Smooth muscle cell (in vitro differentiated cells): ENCODE results near the gene ATXN7L2. TPM values are rescaled to one million over a fixed set of nuclear protein-coding genes. Genes with fewer than 3 reads are reported as not detected.

Source experiments
- DNase-seq: peaks from one replicate; lab custom pipeline; 2025; ENCODE audit not compliant: unreplicated experiment; lab: John Stamatoyannopoulos, UW
- H2AFZ ChIP-seq: fragments of 200-600 bp; sonication (generic); 2 replicates; pipeline ENCODE4 v1.6.0; 2016; ENCODE audit warnings: antibody characterized with exemption, low read depth, mild to moderate bottlenecking
- H3F3A ChIP-seq: fragments of 200-600 bp; sonication (generic); 2 replicates; pipeline ENCODE4 v1.6.0; 2017; ENCODE audit warnings: antibody characterized with exemption, low read depth
- H3K27ac ChIP-seq: fragments of 200-600 bp; sonication (generic); 2 replicates; pipeline ENCODE4 v1.5.1; 2016; ENCODE audit warnings: low read depth, mild to moderate bottlenecking
- H3K27me3 ChIP-seq: fragments of 200-600 bp; sonication (generic); 2 replicates; pipeline ENCODE4 v1.6.1; 2016; ENCODE audit warnings: low read depth, mild to moderate bottlenecking
- H3K36me3 ChIP-seq: fragments of 200-600 bp; sonication (generic); 2 replicates; pipeline ENCODE4 v1.5.1; 2016; ENCODE audit warnings: low read depth
- H3K4me1 ChIP-seq: fragments of 200-600 bp; sonication (generic); 2 replicates; pipeline ENCODE4 v1.5.1; 2016; ENCODE audit warnings: low read depth
- H3K4me2 ChIP-seq: fragments of 200-600 bp; sonication (generic); 2 replicates; pipeline ENCODE4 v1.6.0; 2016; ENCODE audit warnings: mild to moderate bottlenecking
- H3K4me3 ChIP-seq: fragments of 200-600 bp; sonication (generic); 2 replicates; pipeline ENCODE4 v1.5.1; 2016; ENCODE audit warnings: mild to moderate bottlenecking
- H3K79me2 ChIP-seq: fragments of 200-600 bp; sonication (generic); 2 replicates; pipeline ENCODE4 v1.6.0; 2016; ENCODE audit warnings: low read depth, mild to moderate bottlenecking
- H3K9ac ChIP-seq: fragments of 200-600 bp; sonication (generic); 2 replicates; pipeline ENCODE4 v1.6.0; 2016; ENCODE audit warnings: low read depth
- H3K9me3 ChIP-seq: fragments of 200-600 bp; sonication (generic); replicated peaks from 2 replicates; pipeline ENCODE4 v1.5.1; 2016; ENCODE audit warnings: low read depth
- H4K20me1 ChIP-seq: fragments of 200-600 bp; sonication (generic); 2 replicates; pipeline ENCODE4 v1.6.0; 2016; ENCODE audit warnings: low read depth
- WGBS: methylation state at CpG from one replicate; pipeline ENCODE4 v1.1.7; 2016; ENCODE audit warnings: low lambda C conversion rate; 5-methylcytosine and 5-hydroxymethylcytosine counted together
- polyA plus RNA-seq: library from polyadenylated mRNA; unstranded; fragments of >200 nt; fragmentation: Nextera tagmentation; extraction: Ambion mirVana; gene quantifications from 2 replicates; pipeline ENCODE4 v1.2.1, GENCODE V29; 2016
- total RNA-seq: library from RNA; depleted of rRNA; stranded (reverse); fragments of >200 nt; gene quantifications from 2 replicates; pipeline ENCODE4 v1.2.3, GENCODE V29; 2014
- TF ChIP-seq, protein P1 (sequence below): fragments of 200-600 bp; sonication (generic); IDR thresholded peaks from 2 replicates; pipeline ENCODE4 v1.5.1; 2017; ENCODE audit warnings: borderline replicate concordance, mild to moderate bottlenecking, antibody characterized with exemption; ENCODE audit not compliant: insufficient read depth, poor library complexity, severe bottlenecking

The ATXN7L2 gene
- total and polyA plus RNA-seq, 2 experiments from 2014 or later = 1.9 to 6.2 TPM

DNA sequence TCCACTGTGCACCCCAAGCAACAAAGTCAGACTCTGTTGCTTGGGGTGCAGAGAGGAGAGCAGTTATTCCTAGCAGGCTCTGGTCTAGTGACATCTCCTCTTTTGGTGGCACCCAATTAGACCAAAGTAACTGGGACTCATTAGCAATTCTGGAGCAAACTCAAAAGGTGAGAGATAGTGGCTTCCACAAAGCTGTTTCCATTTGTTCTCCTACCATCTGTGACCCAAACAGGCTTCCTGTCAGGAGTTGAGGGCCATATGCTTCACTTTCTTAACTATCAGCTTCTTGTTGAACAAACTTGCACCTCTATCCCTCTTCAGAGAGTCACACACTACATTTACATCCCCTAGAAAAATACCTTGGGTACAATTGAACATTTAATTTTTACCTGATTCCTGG lies 1.5 kb upstream of the ATXN7L2 start:
- H3K79me2 ChIP-seq = no peaks in the 10 kb centered on the region
- H3K9me3 ChIP-seq = no peaks in the 10 kb centered on the region
- H3K4me1 ChIP-seq = peaks cover 8% of the 10 kb centered on the region
- H4K20me1 ChIP-seq = no peaks in the 10 kb centered on the region
- no peaks in the 10 kb centered on the region for H3F3A ChIP-seq
- no peaks in the 10 kb centered on the region for H3K36me3 ChIP-seq
- TF ChIP-seq, protein P1, sequence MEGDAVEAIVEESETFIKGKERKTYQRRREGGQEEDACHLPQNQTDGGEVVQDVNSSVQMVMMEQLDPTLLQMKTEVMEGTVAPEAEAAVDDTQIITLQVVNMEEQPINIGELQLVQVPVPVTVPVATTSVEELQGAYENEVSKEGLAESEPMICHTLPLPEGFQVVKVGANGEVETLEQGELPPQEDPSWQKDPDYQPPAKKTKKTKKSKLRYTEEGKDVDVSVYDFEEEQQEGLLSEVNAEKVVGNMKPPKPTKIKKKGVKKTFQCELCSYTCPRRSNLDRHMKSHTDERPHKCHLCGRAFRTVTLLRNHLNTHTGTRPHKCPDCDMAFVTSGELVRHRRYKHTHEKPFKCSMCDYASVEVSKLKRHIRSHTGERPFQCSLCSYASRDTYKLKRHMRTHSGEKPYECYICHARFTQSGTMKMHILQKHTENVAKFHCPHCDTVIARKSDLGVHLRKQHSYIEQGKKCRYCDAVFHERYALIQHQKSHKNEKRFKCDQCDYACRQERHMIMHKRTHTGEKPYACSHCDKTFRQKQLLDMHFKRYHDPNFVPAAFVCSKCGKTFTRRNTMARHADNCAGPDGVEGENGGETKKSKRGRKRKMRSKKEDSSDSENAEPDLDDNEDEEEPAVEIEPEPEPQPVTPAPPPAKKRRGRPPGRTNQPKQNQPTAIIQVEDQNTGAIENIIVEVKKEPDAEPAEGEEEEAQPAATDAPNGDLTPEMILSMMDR = no peak
- peaks cover 8% of the 10 kb centered on the region for H3K27me3 ChIP-seq
- H3K27ac ChIP-seq = no peak overlapping the region
- H3K9ac ChIP-seq = no peak overlapping the region
- H2AFZ ChIP-seq = no peak overlapping the region
- DNase-seq = no peak
- H3K4me2 ChIP-seq = no peak overlapping the region
- H3K4me3 ChIP-seq = no peak overlapping the region

GRCh38 chr1:109482791-109483671 lies 674 bp upstream of the ATXN7L2 start:
- TF ChIP-seq, protein P1 = no peak
- H3K79me2 ChIP-seq = no peaks in the 10 kb centered on the region
- H3F3A ChIP-seq = no peaks in the 10 kb centered on the region
- H3K4me3 ChIP-seq = peak overlapping the region; percentile 73
- no peak overlapping the region for H3K27ac ChIP-seq
- no peaks in the 10 kb centered on the region for H3K9me3 ChIP-seq
- peaks cover 8% of the 10 kb centered on the region for H3K4me1 ChIP-seq
- no peak overlapping the region for H3K9ac ChIP-seq
- H4K20me1 ChIP-seq = no peaks in the 10 kb centered on the region
- H3K27me3 ChIP-seq = peaks cover 8% of the 10 kb centered on the region
- no peak for DNase-seq
- H2AFZ ChIP-seq = peak overlapping the region; percentile 99
- H3K36me3 ChIP-seq = no peaks in the 10 kb centered on the region
- peak overlapping the region; percentile 100 for H3K4me2 ChIP-seq
- 20% methylated on average over 28 of the region's 29 CpGs for WGBS

- Histone ChIP-seq H3K9ac (peak overlapping the region; percentile 99), H3K79me2 (no peaks in the 10 kb centered on the region), H3K27ac (no peak overlapping the region), H4K20me1 (no peaks in the 10 kb centered on the region), H2AFZ (peak overlapping the region; percentile 39), H3K27me3 (peaks cover 8% of the 10 kb centered on the region), H3K36me3 (no peaks in the 10 kb centered on the region), H3K4me2 (peak overlapping the region; percentile 93), H3K4me1 (peaks cover 8% of the 10 kb centered on the region), H3K9me3 (no peaks in the 10 kb centered on the region), H3F3A (no peaks in the 10 kb centered on the region), H3K4me3 (peak overlapping the region; percentile 79)
- TF ChIP-seq, protein P1 = no peak
- no peak for DNase-seq
- WGBS = 10% methylated on average over 15 of the region's 15 CpGs
These were observed 842 bp downstream of the ATXN7L2 start for GRCh38 chr1:109484519-109484975.
